Suppressor macrophage treated with lipopolysaccharide for 1 hour (primary cell): ENCODE measurements around the gene VWA8.
"Not testable (repeated sequence)": the region's sequence is repeated elsewhere in the genome, so short reads cannot be mapped to it uniquely, and the experiment has no call there.

Experiments
- DNase-seq, 3 donors: peaks; one replicate each; pipeline ENCODE4 v3.0.0-alpha.2; 2020 to 2022

VWA8 gene

DNA sequence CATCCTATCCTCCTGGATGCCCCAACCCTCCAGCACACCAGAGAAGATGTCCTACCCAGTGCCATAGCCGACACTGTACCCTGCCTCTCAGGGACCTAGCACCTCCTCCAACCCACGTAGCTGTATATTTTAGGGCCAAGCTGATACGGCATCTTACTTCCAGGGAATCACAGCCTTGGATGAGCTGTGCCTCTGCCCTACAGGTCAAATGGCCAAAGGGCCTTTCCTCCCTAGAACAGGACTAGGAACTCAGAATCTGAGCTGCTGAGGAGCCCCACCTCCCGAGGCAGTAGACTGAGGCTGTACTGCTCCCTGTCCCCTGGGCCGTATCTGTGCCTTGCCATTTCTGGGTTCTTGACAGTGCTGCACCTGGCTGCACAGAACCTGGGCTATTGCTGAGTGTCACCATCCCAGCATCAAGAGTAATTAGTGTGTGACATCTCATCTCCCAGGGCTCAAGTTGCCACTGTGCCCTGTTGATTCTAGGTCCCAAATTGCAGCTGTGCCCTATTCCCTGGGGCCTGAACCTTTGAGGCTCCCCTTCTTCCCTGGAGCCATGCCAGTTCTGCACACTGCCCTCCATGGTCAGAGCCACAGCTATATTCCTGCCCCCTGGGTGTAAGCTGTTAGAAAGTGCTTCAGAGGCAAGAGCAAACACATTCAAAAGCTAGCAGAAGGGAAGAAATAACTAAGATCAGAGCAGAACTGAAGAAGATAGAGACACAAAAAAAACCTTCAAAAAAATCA, 41.0 kb downstream of the VWA8 start:
- no peak for DNase-seq

DNA sequence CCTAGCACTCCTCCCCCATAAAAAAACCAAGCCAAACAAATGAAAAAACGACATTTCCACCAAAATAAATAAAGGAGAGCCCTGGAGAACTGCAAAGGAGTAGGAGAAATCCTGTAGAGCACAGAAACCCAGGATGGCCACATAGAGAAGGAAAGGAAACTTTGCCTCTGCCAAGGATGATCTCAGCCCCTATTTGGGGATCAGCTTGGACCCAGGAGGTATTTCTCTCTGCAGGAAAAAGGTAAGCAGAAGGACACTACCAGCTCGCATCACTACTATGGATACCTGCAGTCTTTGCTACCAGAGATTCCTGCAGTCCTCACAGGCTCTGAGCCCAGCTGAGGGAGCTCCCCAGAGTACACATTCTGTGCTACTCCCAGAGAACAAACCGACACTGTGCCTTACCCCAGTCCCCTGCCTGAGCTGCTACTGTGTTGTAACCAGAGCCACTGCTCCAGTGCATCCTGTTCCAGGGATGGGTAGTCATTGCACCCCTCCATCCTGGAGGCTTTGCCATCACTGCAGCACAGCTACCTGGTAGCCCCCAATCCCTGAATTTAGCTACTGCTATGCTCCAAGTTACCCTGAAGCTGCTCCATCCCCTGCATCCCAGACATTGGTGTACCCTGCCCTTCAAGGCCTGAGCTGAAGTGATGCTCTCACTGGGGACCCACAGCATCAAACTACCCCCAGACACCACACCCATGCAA, 41.7 kb downstream of the VWA8 start:
- no peak for DNase-seq

GRCh38 chr13:41917641-41918040, 43.3 kb downstream of the VWA8 start:
- DNase-seq: peak; percentile 31 to 54 (median 35)

- DNase-seq: peak; percentile 39 to 65 (median 64)
These were observed 44.5 kb downstream of the VWA8 start for GRCh38 chr13:41916173-41916954.

DNA sequence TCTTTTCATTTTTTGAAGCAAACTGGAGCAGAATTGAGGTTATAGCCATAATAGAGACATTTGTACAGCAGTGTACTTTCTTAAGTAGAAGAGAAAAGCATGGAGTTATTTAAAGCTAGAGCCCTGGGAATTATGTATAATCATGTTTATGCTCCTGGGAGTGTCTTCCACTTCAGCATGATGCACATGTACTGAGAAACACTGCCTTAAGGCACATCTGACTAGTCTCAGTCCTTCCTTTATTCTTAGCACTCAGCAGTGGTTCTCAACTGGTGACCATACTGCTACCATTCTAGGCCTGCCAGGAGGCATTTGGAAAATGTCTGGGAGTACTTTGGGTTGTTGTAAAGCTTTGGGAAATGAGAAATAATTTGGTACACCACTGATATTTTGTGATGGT, 45.8 kb downstream of the VWA8 start:
- no peak for DNase-seq

DNA sequence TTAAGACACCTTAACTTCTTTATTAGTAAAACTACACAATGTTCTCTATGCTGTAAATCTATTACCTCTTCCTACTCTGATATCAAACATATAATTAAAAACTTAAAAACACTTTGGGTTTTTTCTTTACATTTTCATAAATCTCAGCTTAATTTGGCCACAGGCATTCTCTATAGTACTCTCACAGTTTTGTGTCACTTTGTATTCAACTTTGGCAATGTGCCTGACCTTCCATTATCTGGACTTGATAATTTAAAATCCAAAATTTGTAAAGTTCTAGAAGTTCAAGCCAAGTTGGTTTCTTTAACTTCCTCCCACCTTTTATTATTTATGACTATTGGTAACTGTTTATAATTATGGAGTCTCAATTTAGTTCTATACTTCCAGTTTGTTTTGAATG, 46.4 kb downstream of the VWA8 start:
- DNase-seq: no peak

GRCh38 chr13:41909506-41909905, 51.4 kb downstream of the VWA8 start:
- DNase-seq: no peak

- DNase-seq: peak; percentile 26 to 57 (median 52)
These were observed 55.2 kb downstream of the VWA8 start for GRCh38 chr13:41905600-41906254.

GRCh38 chr13:41900918-41901317, 60.0 kb downstream of the VWA8 start:
- no peak for DNase-seq

GRCh38 chr13:41898411-41898810, 62.5 kb downstream of the VWA8 start:
- DNase-seq: not testable (repeated sequence)

DNA sequence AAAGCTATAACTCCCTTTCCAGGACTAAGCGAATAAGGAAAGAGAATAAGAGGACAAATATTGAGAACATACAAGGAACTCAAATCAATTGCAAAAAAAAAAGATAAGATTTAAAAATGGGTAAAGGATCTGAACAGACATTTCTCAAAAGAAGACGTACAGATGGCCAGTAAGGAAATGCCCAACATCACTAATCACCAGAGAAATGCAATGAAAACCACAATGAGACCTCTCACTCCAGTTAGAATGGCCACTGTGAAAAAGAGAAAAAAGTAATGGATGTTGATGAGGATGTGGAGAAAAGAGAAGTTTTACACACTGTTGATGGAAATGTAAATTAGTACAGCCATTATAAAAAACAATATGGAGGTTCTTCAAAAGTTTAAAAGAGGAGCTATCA, 63.8 kb downstream of the VWA8 start:
- no peak for DNase-seq

DNA sequence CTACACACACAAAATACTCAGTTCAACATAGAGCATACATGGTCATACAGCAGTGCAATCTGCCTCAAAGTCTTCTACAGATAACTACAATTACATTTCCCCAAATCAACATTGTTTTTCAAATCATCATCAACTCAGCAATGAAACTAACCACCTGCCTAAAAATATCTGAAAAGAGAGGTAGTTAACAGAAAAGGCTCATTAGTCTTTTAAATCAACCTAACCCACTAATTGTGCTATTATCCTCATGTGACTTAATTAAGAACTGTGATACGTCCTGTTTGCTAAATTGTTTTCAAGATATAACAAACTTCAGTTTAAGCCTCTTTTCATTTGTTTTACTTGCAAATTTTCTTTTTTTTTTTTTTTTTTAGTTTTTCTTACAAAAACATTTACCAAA, 65.4 kb downstream of the VWA8 start:
- DNase-seq: no peak

DNA sequence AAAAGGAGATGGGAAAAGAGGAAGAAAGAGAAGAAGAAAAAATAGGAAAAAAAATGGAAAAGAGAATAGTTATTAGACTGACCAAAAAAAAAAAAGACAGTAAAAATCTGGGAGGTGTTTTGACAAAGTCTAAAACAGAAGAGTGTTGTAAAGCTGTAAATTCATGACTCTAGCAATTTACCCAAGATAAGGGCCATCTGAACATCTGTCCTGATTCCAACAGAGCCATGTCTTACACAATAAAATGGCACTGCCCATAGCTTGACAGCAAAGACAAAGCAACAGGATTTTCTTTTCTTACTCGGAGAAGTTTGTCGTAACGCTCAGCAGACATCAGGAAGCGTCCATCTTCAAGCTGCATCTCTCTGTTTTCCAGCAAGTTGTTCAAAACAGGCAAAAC, 69.8 kb downstream of the VWA8 start:
- no peak for DNase-seq

DNA sequence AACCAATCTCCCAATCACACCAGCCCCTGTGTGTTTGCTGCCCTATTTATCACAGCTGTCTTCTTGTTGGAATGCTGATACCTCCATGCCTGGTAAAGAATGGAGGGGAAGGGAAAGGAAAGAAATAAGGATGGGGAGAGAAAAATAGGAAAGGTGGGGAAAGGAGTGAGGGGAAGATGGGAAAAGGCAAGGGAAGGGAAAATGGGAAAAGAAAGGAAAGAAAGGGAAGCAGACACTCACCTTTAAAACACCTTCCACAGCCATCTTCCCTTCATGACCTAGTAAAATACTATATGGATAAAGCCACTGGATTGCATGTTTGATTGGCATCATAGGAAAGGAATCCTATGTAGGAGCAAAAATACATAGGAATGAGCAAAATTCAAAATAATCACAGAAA, 77.8 kb downstream of the VWA8 start:
- no peak for DNase-seq

- DNase-seq: not testable (repeated sequence)
These were observed 79.0 kb downstream of the VWA8 start for GRCh38 chr13:41881890-41882289.

DNA sequence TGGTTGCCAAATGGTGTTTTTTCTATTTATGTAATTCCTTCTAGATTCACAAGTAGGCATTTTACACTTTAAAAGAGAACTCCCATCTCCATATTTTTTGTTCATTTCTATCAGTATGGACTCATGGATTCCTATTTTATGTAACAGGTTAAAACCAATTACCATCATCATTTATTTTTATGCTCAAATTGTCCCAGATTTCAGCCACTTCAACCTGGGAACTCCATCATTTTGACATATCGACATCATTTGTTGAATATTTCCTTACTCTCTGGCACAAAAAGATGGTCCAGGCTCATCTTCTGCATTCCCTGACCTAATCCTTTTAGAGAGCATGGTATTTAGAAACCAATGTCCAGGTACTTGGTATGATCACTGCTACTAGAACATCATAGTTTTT, 79.9 kb downstream of the VWA8 start:
- peak in 2 of 3 donors; percentile 23 to 29 for DNase-seq

GRCh38 chr13:41864658-41865057, 96.3 kb downstream of the VWA8 start:
- peak; percentile 77 to 94 (median 92) for DNase-seq

DNA sequence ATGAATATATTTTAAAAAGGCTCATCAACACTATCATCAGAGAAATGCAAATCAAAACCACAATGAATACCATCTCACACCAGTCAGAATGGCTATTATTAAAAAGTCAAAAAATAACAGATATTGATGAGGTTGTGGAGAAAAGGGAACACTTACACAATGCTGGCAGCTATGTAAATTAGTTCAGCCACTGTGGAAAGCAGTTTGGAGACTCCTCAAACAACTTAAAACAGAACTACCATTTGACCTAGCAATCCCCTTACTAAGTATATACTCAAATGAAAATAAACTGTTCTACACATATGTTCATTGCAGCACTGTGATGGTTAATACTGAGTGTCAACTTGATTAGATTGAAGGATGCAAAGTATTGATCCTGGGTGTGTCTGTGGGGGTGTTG, 98.2 kb downstream of the VWA8 start:
- peak in 2 of 3 donors; percentile 28 to 32 for DNase-seq

DNA sequence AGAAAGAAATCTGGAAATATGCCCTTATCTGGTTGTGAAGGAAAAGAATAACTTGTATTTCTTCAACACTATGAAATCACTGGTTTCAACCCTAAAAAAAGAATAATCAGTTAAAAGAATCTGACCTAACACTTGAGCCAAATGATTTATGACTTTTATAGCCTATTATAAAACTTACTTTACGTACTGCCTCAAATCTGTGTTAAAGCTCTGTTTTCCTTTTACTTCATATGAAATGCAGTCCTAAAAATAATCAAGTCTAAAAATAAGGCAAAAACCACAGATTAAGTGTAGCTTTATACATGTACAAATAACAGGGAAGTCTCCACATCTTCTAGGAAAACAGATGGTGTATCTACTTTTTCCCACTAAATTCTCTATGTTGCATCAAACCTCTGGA, 101.3 kb downstream of the VWA8 start:
- DNase-seq: no peak

DNA sequence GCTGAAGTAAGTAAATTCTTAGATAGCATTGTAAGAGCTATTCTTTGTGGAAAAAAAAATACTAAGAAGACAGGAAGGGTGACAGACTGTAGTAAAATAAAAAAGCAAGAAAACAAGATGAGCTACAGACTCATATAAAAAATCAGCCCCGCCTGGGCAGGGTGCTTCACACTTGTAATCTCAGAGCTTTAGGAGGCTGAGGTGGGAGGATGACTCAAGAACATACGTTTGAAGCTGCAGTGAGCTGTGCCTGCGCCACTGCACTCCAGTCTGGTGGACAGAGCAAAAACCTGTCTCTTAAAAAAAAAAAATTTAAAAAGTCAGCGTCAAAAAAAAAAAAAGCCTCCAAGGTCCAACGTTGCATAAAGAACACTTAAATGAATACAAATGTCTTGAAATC, 102.1 kb downstream of the VWA8 start:
- DNase-seq: peak; percentile 55 to 61 (median 55)

- no peak for DNase-seq
These were observed 106.2 kb downstream of the VWA8 start for GRCh38 chr13:41854758-41855157.

DNA sequence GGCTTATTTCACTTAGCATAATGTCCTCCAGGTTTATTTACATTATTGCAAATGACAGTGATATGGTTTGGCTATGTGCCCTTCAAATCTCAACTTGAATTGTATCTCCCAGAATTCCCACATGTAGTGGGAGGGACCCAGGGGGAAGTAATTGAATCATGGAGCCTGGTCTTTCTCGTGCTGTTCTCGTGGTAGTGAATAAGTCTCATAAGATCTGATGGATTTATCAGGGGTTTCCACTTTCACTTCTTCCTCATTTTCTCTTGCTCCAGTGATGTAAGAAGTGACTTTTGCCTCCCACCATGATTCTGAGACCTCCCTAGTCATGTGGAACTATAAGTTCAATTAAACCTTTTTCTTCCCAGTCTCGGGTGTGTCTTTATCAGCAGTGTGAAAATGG, 109.6 kb downstream of the VWA8 start:
- peak; percentile 83 to 93 (median 91) for DNase-seq
